GM10248 (cell line): ENCODE results near the gene BSND.

Experiments
- CTCF ChIA-PET: fragments of 300-600 bp; sonication (Branson Sonifier 250); formaldehyde crosslinking; extraction: SDS; loops from one replicate; lab custom pipeline; 2021; ENCODE audit warnings: antibody characterized with exemption; lab: Yijun Ruan, JAX
- POLR2A ChIA-PET: fragments of 350-650 bp; sonication (Branson Sonifier 250); formaldehyde crosslinking; extraction: SDS; loops from one replicate; lab custom pipeline; 2020; ENCODE audit warnings: antibody characterized with exemption; lab: Yijun Ruan, JAX
- DNase-seq: peaks from one replicate; pipeline ENCODE4 v3.0.0; 2012; ENCODE audit errors: extremely low spot score
- CTCF ChIP-seq: IDR thresholded peaks from 2 replicates; pipeline ENCODE4 v1.5.1; 2012; ENCODE audit warnings: mild to moderate bottlenecking, low read depth; ENCODE audit errors: extremely low read depth, missing control alignments, control extremely low read depth

Gene BSND

GRCh38 chr1:54994355-54994990 is 4.3 kb upstream of the BSND start:
- TF ChIP-seq CTCF, result no peak
- DNase-seq, result no peak
- POLR2A ChIA-PET, result no interaction called here
- CTCF ChIA-PET, result interaction anchor here (2.9 to 24.6 kb wide), 2 partner anchors 30 to 48 kb away, joined by 23 to 609 read pairs; no protein-coding TSS in a partner anchor

DNA sequence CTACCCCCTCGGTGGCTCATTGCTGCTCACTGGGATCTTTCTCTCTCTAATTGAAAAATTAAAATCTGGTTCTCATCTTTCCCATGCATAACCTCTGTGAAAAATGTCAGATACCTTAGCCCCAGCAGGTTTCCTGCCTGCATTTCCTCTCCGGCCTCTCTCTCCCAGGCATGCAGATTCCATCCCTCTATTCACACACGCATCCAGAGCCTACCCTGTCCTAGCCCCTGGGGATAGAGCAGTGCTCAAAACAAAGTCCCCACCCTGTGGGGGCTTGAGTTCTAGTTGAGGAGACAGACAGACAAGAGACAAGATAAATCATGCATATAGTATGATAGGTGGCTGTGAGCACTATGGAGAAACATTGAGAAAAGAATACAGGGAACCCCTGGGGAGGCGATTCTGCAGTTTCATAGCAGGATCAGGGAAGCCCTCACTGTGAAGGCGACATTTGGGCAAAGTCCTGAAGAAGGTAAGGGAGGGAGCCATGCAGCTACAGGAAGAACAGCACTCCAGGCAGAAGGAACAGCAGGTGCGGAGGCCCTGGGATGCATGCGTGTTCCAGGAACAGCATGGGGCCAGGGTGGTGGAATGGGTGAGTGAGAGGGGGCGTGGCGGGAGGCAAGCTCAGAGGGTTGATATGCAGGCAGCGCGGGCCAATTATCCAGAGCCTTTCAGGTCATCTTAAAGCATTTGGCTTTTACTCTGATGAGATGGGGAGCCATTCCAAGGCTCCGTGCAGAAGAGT is 3.5 kb upstream of the BSND start:
- POLR2A ChIA-PET, result no interaction called here
- no peak for DNase-seq
- CTCF ChIA-PET, result interaction anchor here (1.6 to 24.6 kb wide), 5 partner anchors 12 to 49 kb away, joined by 8 to 609 read pairs (median 22); no protein-coding TSS in a partner anchor
- TF ChIP-seq CTCF, result no peak

- TF ChIP-seq CTCF, result no peak
- POLR2A ChIA-PET, result no interaction called here
Observed at GRCh38 chr1:54995835-54996234, 2.9 kb upstream of the BSND start.

GRCh38 chr1:54996359-54996868 is 2.3 kb upstream of the BSND start:
- DNase-seq, result peak; percentile 92
- POLR2A ChIA-PET, result interaction anchor here (0.6 kb wide), 1 partner anchor 46 kb away, joined by 3 read pairs; no protein-coding TSS in a partner anchor

More at GRCh38 chr1:54995835-54996234, 2.9 kb upstream of the BSND start:
- no peak for DNase-seq
- CTCF ChIA-PET, result interaction anchor here (0.8 to 24.6 kb wide), 18 partner anchors 10 to 1461 kb away, joined by 3 to 609 read pairs (median 6); no protein-coding TSS in a partner anchor

DNA sequence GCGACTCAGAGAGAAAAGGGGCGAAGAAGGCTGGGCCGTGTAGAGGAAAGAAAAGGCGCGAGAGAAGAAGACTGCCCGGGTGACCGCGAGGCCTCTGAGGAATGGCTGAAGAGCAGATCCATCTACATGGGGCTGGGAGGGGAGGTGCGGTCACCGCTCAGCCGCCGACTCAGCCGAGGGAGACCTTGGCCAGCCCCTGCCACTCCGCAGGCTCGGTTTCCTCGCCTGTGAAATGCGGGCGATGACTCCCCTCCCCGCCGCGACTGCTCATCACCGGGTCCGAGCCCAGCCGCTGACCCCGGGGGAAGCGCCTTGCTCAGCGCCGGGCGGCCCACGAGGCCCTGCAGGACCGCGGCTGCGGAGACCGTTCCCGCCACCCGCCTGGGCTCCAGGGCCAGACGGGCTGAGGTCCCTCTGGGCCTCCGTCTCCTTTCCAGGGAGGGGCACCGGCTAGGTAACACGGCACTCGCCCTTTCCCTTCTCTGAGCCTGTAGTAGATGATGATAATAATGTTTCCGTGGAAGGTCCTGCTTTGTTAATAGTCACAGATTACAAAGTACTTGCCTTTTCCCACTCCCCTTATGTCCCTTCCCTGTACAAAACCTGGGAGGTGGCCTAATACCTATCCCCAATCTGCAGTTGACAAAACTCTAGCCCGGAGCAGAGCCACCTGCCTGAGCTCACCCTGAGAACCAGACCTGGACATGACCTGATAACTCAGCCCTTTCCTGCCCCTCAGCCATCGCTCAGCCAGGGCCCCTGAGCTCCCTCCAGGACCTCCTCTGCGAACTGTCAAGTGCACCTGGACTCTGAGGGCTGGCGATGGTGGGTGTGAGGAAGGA is 1.6 kb upstream of the BSND start:
- ChIA-PET CTCF (interaction anchor here (0.6 to 24.6 kb wide), 21 partner anchors 10 to 1460 kb away, joined by 3 to 609 read pairs (median 6); no protein-coding TSS in a partner anchor), POLR2A (interaction anchor here (0.6 kb wide), 1 partner anchor 47 kb away, joined by 3 read pairs; no protein-coding TSS in a partner anchor)
- peak; percentile 8 for TF ChIP-seq CTCF
- DNase-seq, result no peak

More at GRCh38 chr1:54996359-54996868, 2.3 kb upstream of the BSND start:
- TF ChIP-seq CTCF, result peak; percentile 88
- CTCF ChIA-PET, result interaction anchor here (0.6 to 24.6 kb wide), 19 partner anchors 10 to 1461 kb away, joined by 3 to 609 read pairs (median 6); no protein-coding TSS in a partner anchor
